ENCODE measurements around the gene FRAS1. TPM values are rescaled to one million over a fixed set of nuclear protein-coding genes. Genes with fewer than 3 reads are reported as not detected.

FRAS1 gene
- total RNA-seq, 2 donors from 2014 or later: 2.1 to 4.0 TPM

GRCh38 chr4:78397292-78397630 is 340.1 kb downstream of the FRAS1 start:
- no peak for TF ChIP-seq CTCF (IDR thresholded peaks at IDR 0.05)
- no peak for DNase-seq

GRCh38 chr4:78409612-78410202 is 352.6 kb downstream of the FRAS1 start:
- H3K9ac ChIP-seq (ENCODE audit: low read depth in 2 of 2, low read length in 2 of 2): no peak overlapping the region
- no peak for DNase-seq
- no peaks in the 10 kb centered on the region for H3K9me3 ChIP-seq
- no peaks in the 10 kb centered on the region for H3K27me3 ChIP-seq
- intact Hi-C loops (cut with DNase I): no loop called here
- TF ChIP-seq CTCF (IDR thresholded peaks at IDR 0.05): no peak
- no peak overlapping the region for H3K4me3 ChIP-seq
- H3K27ac ChIP-seq: no peak overlapping the region
- no peaks in the 10 kb centered on the region for H3K36me3 ChIP-seq
- no peaks in the 10 kb centered on the region for H3K4me1 ChIP-seq

More at GRCh38 chr4:78397292-78397630, 340.1 kb downstream of the FRAS1 start:
- Histone ChIP-seq H3K27ac (no peak overlapping the region), H3K36me3 (no peaks in the 10 kb centered on the region), H3K4me1 (no peaks in the 10 kb centered on the region), H3K27me3 (no peaks in the 10 kb centered on the region), H3K9ac (ENCODE audit: low read depth in 2 of 2, low read length in 2 of 2) (no peak overlapping the region), H3K4me3 (no peak overlapping the region), H3K9me3 (no peaks in the 10 kb centered on the region)
- intact Hi-C loops (cut with DNase I): no loop called here

- Histone ChIP-seq H3K27ac (no peak overlapping the region), H3K27me3 (no peaks in the 10 kb centered on the region), H3K4me1 (no peaks in the 10 kb centered on the region), H3K9me3 (no peaks in the 10 kb centered on the region), H3K36me3 (no peaks in the 10 kb centered on the region), H3K4me3 (no peak overlapping the region), H3K9ac (ENCODE audit: low read depth in 2 of 2, low read length in 2 of 2) (no peak overlapping the region)
- intact Hi-C loops (cut with DNase I): no loop called here
- no peak for DNase-seq
- TF ChIP-seq CTCF (IDR thresholded peaks at IDR 0.05): no peak
These were observed 353.1 kb downstream of the FRAS1 start for GRCh38 chr4:78410225-78410624.

GRCh38 chr4:78410676-78411075 is 353.6 kb downstream of the FRAS1 start:
- Histone ChIP-seq H3K27ac (no peak overlapping the region), H3K27me3 (no peaks in the 10 kb centered on the region), H3K4me3 (no peak overlapping the region), H3K36me3 (no peaks in the 10 kb centered on the region), H3K9ac (ENCODE audit: low read depth in 2 of 2, low read length in 2 of 2) (no peak overlapping the region), H3K4me1 (no peaks in the 10 kb centered on the region), H3K9me3 (no peaks in the 10 kb centered on the region)
- intact Hi-C loops (cut with DNase I): no loop called here
- DNase-seq: no peak
- TF ChIP-seq CTCF (IDR thresholded peaks at IDR 0.05): no peak

GRCh38 chr4:78414116-78414515 is 357.0 kb downstream of the FRAS1 start:
- no peaks in the 10 kb centered on the region for H3K36me3 ChIP-seq
- no peaks in the 10 kb centered on the region for H3K27me3 ChIP-seq
- no peaks in the 10 kb centered on the region for H3K4me1 ChIP-seq
- no peak overlapping the region for H3K9ac ChIP-seq (ENCODE audit: low read depth in 2 of 2, low read length in 2 of 2)
- intact Hi-C loops (cut with DNase I): no loop called here
- no peak overlapping the region for H3K27ac ChIP-seq
- no peak overlapping the region for H3K4me3 ChIP-seq
- no peak for DNase-seq
- TF ChIP-seq CTCF (IDR thresholded peaks at IDR 0.05): no peak
- H3K9me3 ChIP-seq: no peaks in the 10 kb centered on the region
